Measurements from ENCODE around the gene DLX1. TPM values are rescaled to one million over a fixed set of nuclear protein-coding genes. Genes with fewer than 3 reads are reported as not detected.

The DLX1 gene
- total and polyA plus RNA-seq, 9 of the 15 experiments (the other 6 are each of a cell fraction or from before 2014, with no cell fraction given): 1.9 to 26.2 (median 9.6) TPM

DNA sequence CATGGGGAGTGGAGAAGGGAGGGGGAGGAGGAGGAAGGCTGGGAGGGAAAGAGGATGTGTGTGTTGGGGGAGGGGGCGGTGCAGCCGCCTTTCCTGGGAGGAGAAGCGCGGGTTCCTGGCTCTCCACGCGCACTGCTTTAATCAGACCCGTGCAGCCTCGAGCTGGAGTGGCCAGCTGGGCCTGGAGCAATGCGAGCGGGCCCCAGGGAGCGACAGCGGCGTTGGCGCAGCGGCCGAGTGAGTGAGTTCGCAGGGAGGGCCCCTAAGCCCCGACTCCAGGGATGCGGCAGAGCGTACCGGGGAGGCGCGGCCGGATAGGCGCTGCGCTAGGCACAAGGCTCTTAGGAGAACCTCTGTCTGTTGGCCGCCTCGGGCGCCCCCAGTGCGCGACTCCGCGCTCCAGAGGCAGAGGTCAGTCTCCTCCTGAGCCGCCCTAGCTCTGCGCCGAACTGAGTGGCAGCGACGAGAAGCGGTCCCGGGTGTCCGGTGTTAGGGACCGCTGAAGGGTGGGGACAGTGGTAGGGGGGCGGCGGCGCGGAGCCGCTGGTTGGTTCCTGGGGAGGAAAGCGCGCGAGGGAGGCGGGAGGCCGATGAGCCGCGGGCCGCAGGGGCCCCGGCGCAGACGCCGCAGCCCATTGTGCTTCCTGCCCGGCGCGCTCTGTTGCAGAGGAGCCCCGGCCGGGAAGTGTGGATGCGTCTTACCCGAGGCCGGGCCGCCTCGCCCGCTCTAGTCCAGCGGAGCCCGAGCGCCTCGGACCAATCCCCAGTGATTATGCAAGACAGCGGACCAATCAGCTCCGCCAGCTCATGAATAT lies 455 bp upstream of the DLX1 start (continued):
- TF ChIP-seq, protein P1, sequence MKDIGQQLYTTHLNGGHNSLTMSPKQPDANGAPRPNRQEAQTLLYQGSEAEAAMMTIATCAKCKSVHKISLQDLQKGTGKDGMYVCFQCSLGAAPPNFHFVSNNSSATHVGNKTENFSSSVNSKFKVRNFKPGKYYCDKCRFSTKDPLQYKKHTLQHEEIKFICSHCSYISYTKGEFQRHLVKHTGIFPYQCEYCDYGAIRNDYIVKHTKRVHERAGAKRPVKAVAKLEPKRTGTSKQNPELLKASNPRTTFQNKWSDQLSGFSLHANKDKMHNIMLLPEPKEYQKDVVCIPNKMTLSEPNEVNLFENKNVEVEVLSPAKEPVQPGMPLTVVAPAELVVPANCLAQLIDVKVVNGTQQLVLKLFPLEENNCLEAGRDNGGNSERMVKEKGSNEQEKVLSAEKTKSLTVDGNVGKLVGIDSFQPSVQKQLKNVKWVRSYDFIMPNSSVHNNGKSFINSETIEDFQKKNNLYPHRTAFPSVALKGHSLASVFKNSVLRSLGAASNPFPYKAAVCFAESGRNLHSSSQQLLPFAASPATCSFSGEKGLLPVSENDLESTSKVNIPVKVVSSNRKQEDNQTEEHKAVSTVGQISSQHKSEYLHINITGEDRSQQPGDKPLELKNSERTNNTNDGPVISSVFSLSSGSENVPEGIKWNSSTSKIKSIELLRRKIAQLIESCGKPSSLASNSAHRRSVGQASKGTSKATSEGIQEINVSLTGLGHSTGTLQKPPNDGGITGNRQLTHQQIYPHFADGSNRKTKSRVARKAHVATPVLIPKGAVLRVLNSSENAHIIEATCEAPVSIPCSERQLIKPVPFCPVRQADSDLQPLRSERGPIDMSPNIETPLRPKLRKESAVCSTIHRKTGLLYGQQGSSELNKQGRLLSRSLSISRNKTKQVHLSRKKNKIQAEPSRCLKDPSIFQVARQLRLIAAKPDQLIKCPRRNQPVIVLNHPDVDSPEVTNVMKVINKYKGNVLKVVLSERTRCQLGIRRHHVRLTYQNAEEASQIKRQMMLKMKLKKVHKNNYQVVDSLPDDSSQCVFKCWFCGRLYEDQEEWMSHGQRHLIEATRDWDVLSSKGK (CRISPR knock-in tag; IDR thresholded peaks at IDR 0.05): no peak
- TF ChIP-seq MYC (IDR thresholded peaks at IDR 0.05; ENCODE audit: low read depth, low read length) (peak; percentile 81), MYC (CRISPR knock-in tag; IDR thresholded peaks at IDR 0.05; ENCODE audit: borderline replicate concordance, low read depth) (peak; percentile 87; the same call in 1 of the 2 replicates), ZNF778 (CRISPR knock-in tag; IDR thresholded peaks at IDR 0.05) (no peak), BCOR (IDR thresholded peaks at IDR 0.05) (peak; percentile 58; the same call in 1 of the 2 replicates), RHOXF2B (CRISPR knock-in tag; conservative IDR thresholded peaks at IDR 0.05) (0 out of 2 replicates have a peak, but pooled peaks have one; percentile 50), ARNT (IDR thresholded peaks at IDR 0.05) (no peak), TAF9B (IDR thresholded peaks at IDR 0.05; ENCODE audit: partially characterized antibody) (peak; percentile 45), DIDO1 (tag; IDR thresholded peaks at IDR 0.05; ENCODE audit: low read depth) (no peak), HNRNPL (IDR thresholded peaks at IDR 0.05; ENCODE audit: low read depth, low read length) (0 out of 2 replicates have a peak, but pooled peaks have one; percentile 63), ZSCAN29 (IDR thresholded peaks at IDR 0.05) (peak; percentile 65), SIN3B (IDR thresholded peaks at IDR 0.05; ENCODE audit: low read depth) (peak; percentile 32; the same call in 1 of the 2 replicates), TAL1 (IDR thresholded peaks at IDR 0.05) (peak; percentile 41; the same call in 1 of the 2 replicates), SIN3A (IDR thresholded peaks at IDR 0.05; ENCODE audit: borderline replicate concordance in 2 of 2, control insufficient read depth in 1 of 2, low read depth in 2 of 2, low read length in 2 of 2) (peak; percentile 43 to 54; a peak in 1 of 4 replicates), MCM3 (IDR thresholded peaks at IDR 0.05) (no peak)
- TF ChIP-seq, protein P2, sequence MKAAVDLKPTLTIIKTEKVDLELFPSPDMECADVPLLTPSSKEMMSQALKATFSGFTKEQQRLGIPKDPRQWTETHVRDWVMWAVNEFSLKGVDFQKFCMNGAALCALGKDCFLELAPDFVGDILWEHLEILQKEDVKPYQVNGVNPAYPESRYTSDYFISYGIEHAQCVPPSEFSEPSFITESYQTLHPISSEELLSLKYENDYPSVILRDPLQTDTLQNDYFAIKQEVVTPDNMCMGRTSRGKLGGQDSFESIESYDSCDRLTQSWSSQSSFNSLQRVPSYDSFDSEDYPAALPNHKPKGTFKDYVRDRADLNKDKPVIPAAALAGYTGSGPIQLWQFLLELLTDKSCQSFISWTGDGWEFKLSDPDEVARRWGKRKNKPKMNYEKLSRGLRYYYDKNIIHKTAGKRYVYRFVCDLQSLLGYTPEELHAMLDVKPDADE (conservative IDR thresholded peaks at IDR 0.05; ENCODE audit: control insufficient read depth, low read depth, low read length): 0 out of 2 replicates have a peak, but pooled peaks have one; percentile 53
- TF ChIP-seq, protein P3, sequence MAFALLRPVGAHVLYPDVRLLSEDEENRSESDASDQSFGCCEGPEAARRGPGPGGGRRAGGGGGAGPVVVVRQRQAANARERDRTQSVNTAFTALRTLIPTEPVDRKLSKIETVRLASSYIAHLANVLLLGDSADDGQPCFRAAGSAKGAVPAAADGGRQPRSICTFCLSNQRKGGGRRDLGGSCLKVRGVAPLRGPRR (CRISPR knock-in tag; IDR thresholded peaks at IDR 0.05): no peak
- TF ChIP-seq, protein P4, sequence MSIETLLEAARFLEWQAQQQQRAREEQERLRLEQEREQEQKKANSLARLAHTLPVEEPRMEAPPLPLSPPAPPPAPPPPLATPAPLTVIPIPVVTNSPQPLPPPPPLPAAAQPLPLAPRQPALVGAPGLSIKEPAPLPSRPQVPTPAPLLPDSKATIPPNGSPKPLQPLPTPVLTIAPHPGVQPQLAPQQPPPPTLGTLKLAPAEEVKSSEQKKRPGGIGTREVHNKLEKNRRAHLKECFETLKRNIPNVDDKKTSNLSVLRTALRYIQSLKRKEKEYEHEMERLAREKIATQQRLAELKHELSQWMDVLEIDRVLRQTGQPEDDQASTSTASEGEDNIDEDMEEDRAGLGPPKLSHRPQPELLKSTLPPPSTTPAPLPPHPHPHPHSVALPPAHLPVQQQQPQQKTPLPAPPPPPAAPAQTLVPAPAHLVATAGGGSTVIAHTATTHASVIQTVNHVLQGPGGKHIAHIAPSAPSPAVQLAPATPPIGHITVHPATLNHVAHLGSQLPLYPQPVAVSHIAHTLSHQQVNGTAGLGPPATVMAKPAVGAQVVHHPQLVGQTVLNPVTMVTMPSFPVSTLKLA (conservative IDR thresholded peaks at IDR 0.05): peak; percentile 60 to 78; a peak in 2 of 4 replicates
- TF ChIP-seq, protein P5, sequence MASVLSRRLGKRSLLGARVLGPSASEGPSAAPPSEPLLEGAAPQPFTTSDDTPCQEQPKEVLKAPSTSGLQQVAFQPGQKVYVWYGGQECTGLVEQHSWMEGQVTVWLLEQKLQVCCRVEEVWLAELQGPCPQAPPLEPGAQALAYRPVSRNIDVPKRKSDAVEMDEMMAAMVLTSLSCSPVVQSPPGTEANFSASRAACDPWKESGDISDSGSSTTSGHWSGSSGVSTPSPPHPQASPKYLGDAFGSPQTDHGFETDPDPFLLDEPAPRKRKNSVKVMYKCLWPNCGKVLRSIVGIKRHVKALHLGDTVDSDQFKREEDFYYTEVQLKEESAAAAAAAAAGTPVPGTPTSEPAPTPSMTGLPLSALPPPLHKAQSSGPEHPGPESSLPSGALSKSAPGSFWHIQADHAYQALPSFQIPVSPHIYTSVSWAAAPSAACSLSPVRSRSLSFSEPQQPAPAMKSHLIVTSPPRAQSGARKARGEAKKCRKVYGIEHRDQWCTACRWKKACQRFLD (CRISPR knock-in tag; IDR thresholded peaks at IDR 0.05): 0 out of 2 replicates have a peak, but pooled peaks have one; percentile 29

Data from K562 (cell line).